ENCODE results near the gene RAPGEF1.

DNA sequence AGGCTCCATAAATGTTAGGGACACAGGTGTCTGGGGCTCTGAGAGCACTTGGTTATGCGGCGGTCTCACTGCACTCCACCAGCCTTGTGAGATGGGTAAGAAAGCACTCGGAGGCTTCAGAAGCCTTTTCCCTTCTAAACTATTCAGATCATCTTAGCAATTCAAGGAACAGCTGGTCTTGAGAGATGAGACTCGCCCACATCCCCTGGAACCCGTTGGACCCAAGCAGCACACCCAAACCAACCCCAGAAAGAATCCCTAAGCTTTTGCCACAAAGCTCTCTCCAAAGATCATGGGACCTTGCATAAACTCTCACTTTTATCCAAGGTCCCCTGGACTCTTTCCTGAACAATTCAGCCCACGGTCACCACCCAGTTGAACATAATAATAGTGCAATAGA is 90.2 kb downstream of the RAPGEF1 start:
- no peak for TF ChIP-seq POLR2AphosphoS5 (IDR thresholded peaks at IDR 0.05; ENCODE audit: low read depth, low read length)
- no peak for TF ChIP-seq TAF1 (IDR thresholded peaks at IDR 0.05; ENCODE audit: low read depth, low read length)
- no peak for TF ChIP-seq POLR2A (IDR thresholded peaks at IDR 0.05; ENCODE audit: low read depth, low read length)
- no peak for TF ChIP-seq POU2F2 (IDR thresholded peaks at IDR 0.05; ENCODE audit: low read depth, low read length)
